Right lung (tissue), 5 donors: ENCODE data around the gene ACTRT2. TPM values are rescaled to one million over a fixed set of nuclear protein-coding genes. Genes with fewer than 3 reads are reported as not detected.

Experiments used
- DNase-seq, 2 donors: peaks; one replicate each; pipeline ENCODE4 v3.0.0-alpha.2; 2013
- polyA plus RNA-seq, 5 donors: library from polyadenylated mRNA; unstranded; fragments of 120-200 nt; gene quantifications; one replicate each; pipeline versions ENCODE4 v1.2.1 to v1.2.3, GENCODE V29; 2013; ENCODE audit warnings: inconsistent platforms in 1 of 5, low replicate concordance in 1 of 5; ENCODE audit not compliant: insufficient read length in 5 of 5, insufficient read depth in 1 of 5

ACTRT2 gene
- polyA plus RNA-seq, 5 donors: not detected

GRCh38 chr1:3017440-3018050, 3.7 kb upstream of the ACTRT2 start:
- DNase-seq: no peak

DNA sequence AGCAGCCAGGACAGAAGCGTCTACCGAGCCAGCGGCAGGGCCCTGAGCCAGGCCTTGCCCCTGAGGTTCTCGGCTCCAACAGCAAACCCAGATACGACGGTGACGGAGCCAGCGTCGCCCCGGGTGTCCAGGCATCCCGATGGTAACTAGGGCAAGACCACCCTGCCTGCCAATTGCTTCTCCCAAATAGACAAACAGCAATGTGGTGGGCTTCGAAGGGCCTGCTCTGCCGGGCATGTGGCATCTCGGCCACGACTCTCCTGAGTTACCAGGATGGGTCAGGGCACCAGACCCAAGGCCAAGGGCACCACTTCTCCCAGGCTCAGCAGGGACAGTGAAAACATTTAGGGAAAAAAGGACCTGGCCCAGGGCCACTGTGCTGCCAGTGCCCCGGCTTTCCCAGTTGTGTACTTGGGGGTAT, 3.2 kb upstream of the ACTRT2 start:
- no peak for DNase-seq

DNA sequence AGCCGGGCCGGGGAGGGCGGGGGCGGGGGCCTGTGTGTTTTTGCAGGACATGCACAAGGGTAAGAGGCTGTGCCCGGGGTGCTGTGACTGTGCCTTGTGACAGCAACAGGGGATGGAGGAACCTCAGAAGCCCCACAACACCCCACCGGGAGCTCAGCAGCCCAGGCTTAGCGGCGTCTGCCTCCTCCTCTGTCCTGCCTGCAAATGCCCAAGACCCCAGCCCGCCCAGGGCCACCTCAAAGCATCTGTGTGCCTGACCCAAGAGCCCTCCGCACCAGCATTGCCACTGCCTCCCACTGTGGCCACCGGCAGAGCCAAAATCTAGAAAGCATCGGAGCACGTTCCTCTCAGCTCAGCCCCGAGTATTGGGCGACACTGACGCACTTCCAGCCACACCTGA, 2.7 kb upstream of the ACTRT2 start:
- no peak for DNase-seq

GRCh38 chr1:3019007-3019515, 2.2 kb upstream of the ACTRT2 start:
- DNase-seq: no peak

DNA sequence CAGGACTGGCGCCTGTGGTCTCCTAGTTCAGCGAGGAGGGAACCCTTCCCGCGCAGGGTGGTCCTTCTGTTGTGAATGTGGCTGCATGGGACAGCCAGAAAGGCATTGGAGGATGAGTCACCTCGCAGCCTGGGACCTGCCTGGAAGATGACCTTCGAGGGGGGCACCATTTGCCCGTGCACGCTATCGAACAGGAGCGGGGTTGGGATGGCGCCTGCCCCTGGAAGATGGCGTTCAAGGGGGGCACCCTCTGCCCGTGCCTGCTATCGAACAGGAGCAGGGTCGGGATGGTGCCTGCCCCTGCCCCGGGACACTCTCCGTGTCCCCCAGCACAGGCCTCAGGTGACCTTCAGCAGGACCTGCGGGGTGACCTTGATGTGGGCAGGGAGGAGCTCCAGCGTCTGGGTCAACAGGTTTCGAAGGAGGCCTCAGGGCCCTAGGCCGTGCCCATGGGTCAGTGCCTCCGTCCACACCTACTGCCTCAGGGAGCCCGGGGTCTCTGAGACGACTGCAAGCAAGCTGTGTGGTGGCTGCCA, 1.7 kb upstream of the ACTRT2 start:
- no peak for DNase-seq

DNA sequence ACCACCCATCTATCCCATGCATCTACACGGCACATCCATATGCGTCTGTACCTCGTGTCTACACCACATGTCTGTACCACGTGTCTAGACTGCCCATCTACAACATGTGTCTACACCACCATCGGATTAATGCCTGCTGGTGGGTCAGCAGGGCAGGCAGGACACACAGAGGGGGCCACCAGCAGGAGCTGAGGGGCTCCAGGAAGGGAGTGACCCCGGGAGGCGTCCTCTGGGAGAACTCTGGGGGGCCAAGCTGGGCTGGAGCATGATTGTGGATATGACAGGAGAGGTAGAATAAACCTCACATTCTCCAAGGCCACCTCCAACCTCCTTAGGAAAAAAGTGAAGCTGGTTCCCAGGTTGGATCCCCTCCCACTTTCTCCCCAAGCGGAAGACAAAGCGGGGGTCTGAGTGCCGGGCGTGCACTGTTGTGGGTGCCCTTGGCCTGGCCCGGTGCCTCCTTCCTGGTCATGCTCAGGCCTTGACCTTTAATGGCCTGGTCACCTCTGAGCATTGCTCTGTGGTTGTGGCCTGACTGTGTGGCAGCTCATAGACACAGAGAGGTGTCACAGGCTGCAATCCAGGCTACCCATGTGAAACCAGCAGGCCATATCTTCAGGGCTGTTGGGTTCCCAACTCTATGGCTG, 881 bp upstream of the ACTRT2 start:
- no peak for DNase-seq

DNA sequence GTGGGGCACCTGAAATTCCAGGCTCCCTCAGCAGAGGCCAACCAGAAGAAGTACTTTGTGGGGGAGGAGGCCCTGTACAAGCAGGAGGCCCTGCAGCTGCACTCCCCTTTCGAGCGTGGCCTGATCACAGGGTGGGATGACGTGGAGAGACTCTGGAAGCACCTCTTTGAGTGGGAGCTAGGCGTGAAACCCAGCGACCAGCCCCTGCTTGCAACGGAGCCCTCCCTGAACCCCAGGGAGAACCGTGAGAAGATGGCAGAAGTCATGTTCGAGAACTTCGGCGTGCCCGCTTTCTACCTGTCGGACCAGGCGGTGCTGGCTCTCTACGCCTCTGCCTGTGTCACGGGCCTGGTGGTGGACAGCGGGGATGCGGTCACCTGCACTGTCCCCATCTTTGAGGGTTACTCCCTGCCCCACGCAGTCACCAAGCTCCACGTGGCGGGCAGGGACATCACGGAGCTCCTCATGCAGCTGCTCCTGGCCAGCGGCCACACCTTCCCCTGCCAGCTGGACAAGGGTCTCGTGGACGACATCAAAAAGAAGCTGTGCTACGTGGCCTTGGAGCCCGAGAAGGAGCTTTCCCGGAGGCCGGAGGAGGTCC, 634 bp downstream of the ACTRT2 start:
- DNase-seq: no peak

DNA sequence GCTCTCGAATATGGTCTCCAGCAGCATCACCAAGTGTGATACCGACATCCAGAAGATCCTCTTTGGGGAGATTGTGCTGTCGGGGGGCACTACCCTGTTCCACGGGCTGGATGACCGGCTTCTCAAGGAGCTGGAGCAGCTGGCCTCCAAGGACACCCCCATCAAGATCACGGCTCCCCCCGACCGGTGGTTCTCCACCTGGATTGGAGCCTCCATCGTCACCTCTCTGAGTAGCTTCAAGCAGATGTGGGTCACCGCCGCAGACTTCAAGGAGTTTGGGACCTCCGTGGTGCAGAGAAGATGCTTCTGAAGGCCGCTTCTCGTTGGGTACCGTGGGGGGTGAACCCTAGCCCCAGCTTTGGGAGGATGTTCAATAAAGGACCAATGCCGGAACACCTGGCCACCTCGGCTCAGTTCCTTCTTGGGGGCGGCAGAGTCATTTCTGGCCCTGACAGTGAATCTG, 1.3 kb downstream of the ACTRT2 start:
- DNase-seq: no peak

GRCh38 chr1:3022976-3023375, 1.7 kb downstream of the ACTRT2 start:
- DNase-seq: no peak

DNA sequence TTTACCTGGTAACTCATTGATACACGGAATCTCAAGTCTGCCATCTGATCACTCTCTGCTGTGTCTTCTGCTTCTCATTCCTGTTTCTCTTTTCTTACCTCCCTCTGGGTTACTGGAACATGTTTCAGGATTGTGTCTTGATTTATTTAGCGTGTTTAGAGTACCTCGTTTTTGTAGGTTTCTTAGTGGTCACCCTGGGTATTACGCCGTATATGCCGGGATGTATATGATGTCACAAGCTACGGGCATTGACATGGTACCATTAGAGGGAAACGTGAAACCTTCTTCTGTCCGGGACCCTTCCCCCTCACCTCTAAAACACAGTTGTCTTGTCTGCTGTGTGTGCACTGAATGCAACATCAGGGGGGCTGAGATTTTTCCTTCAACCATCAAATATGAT, 2.8 kb downstream of the ACTRT2 start:
- DNase-seq: no peak

- no peak for DNase-seq
Measured at GRCh38 chr1:3024588-3024987, 3.3 kb downstream of the ACTRT2 start.

- DNase-seq: no peak
Measured at GRCh38 chr1:3026124-3026523, 4.9 kb downstream of the ACTRT2 start.

DNA sequence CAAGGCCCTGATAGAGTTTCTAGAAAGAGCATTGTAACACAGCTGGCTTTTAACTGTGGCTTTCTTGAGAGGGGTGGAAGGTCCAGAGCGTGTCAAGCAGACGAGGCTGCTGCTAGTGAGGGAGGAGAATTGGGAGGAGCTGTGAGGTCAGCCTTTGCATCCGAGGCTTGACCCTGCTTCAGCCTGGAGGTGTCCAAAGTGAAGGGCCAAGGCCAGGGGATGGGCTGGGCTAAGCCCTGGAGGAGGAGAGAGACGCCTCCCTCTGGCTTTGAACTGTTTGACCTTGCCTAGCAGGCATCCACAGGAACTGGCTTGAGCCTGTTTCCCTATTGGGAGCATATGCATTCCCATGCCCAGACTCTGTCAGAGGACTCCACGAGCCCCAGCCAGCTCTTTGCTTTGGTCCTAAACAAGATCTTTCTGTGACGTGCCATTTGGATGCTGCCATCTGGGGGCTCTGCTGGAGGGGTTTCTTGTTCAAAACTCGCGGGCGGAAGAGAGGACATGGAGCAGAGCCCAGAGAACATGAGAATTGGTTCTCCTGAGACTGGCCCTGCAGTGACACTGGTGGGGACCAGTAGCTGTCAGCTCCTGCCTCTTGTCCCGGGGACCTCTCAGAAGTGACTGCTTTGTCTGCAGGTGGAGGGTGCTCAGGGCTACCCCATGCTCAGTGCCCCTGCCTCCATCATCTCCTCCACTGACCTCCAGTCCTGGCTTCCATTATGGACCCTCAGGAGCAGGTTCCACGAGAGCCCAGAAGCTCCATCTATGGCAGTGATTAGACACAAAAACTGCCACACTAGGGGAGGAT, 5.5 kb downstream of the ACTRT2 start:
- no peak for DNase-seq

- DNase-seq: no peak
Measured at GRCh38 chr1:3027611-3028371, 6.5 kb downstream of the ACTRT2 start.

GRCh38 chr1:3028531-3029282, 7.4 kb downstream of the ACTRT2 start:
- no peak for DNase-seq

- no peak for DNase-seq
Measured at GRCh38 chr1:3029481-3029961, 8.3 kb downstream of the ACTRT2 start.

DNA sequence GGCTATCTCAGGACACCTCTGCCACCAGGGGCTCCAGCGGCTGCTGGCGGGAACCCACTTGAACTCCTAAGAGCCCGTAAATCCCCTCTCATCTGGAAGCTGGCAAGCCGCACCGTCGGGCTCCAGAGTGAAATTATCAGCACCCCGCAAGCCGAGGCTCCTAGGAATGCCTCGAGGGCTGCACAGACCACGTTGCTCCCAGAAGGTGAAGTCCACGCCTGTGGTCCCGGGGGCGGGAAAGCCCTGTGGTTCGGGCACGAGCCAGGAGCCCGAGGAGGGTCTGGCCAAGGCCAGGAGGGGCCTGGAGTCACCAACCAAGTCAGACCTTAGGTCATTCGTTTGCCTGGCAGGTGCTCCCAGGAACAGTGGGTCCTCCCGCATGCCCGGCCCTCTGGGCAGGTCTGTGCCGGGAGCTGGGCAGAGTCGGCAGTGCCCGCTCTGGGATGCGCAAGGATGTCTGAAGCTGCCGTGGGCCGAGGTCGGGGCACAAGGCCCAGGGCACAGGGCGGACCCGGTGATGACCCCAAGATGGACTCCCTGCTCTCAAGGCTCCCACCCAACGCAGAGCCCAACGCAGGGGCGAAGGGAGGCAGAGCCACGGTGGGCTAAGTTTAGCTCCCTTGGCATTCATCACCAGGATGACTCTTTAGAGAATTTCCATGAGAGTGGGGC, 8.9 kb downstream of the ACTRT2 start:
- no peak for DNase-seq

GRCh38 chr1:3030663-3031381, 9.6 kb downstream of the ACTRT2 start:
- DNase-seq: no peak
